ENCODE data around the gene FRMPD2.
A peak's percentile ranks its signal among the peaks of the same experiment; 100 is the strongest.
"Not testable (repeated sequence)": the region's sequence is repeated elsewhere in the genome, so short reads cannot be mapped to it uniquely, and the experiment has no call there.

Gene FRMPD2

DNA sequence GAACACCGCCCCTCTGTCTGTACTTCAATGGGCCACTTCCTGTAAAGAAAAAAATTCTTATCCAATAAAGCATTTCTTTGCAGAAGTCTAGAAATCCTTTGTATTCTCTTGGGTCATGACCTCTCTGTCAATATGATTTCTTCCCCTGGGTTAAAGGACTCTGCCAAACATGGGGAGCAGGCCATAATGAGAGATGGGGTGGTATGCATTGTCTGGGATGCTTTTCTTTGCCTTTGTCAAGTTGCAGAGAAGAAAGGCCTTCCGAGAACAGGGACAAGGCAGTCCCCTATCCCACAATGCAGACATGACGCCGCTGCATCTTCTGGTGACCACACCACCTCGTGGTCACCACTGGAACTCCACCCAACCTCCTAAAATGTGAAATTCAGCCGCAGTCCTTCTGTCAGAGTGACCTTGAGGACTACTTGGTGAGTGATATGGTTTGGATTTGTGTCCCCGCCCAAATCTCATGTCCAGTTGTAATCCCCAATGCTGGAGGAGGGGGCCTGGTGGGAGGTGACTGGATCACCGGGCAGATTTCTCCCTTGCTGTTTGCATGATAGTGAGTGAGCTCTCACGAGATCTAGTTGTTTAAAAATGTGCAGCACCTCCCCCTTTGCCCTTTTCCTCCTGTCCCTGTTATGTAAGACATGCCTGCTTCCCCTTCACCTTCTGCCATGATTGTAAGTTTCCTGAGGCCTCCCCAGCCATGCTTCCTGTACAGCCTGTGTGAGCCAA lies 15.2 kb upstream of the FRMPD2 start:
- DNase-seq: peak; percentile 46

DNA sequence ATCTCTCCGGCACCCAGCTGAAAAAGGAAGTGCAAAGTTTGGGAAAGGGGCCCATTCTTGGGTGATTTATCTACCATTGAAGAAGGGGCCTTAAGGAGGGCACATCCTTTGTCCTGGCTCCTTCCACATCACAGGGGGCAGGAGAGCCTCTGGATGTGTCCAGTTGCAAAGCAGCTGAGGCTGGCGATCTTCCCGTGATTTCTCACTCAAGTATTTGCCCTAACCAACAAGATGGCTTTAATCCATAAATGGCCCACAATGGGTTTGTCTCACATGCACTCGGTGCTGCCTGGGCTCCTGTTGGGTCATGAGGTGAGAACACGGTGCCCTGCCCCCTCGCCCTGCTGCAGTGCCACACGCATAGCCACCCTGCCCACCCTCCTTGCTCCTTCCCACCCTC lies 14.2 kb upstream of the FRMPD2 start:
- no peak for DNase-seq

DNA sequence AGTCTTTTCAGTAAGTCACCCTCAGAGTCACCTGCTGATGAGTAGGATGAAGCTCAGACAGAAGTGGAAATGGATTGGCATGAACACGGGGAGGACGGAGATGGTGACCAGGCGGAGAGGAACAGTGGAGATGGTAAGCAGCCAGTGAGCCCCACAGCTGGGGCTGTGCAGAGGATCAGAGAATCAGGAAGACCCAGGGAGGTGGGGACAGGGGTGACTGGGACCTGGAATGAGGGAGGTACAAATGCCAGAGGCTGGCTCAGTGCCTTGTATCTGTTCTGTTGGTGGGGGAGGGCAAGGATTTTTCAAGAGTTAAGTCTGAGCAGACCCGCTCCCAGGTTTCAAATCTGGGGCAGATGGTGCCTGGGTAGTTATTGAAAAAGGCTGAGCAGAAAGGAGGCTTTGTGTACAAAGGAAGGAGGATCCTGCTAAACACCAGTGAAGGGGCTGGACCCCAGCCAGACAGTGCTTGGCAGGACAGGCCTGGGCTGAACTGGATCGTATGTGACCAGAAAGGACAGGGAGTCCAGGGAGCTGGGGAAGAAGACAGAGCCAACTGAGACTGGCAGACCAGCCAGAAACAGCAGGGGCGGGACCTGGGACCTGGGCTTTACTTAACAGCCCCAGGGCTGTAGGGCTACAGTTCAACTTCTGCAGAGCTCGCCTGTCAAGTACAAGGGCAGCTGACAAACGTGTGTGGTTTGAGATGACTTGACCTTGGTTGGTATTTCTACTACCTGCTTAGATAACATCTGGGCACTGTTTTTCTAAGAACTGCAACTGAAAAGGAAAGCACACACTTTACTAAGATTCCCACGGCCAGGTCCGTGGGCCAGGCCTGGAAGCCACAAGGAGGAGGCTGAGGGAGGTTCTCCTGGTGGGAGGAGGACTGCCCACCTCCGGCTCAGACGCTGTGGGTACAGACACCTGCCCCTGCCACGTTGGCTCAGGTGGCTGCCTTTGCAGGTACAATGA lies 13.2 kb upstream of the FRMPD2 start:
- DNase-seq: peak; percentile 47

DNA sequence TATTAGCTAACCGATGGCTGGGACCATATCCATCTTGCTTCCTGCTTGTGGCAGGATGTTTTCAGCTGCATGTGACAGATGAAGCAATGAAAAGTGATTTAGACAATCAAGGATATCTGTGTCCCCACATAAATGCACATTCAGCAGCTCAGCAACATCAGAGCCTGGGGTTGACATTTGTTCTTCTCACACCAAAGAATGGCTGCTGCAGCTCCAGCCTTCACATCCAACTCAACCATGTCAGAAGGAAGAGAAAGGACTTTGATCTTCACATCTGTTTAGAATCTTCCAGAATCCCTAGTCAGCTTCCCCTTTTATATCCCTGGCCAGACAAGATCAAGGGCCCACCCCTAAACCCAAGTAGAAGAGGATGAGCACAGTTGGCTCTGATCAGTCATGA lies 11.9 kb upstream of the FRMPD2 start:
- DNase-seq: no peak

DNA sequence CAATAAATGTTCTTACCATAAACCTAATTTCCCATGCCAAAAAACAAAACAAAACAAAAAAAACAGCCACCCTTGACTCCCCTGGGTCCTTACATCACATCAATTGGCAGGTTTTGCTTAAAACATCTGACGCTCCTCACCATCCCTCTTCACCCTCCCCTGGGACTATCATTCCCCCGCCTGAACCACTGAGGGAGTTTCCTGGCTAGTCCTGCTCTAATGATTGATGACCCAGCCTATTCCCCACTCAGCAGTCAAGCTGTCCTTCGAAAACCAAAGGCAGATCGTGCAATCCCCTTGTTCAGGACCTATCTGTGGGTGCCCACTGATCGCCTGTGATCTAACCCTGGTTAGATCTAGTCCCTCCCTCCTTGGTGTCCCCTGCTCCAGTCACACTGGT lies 11.2 kb upstream of the FRMPD2 start:
- no peak for DNase-seq

DNA sequence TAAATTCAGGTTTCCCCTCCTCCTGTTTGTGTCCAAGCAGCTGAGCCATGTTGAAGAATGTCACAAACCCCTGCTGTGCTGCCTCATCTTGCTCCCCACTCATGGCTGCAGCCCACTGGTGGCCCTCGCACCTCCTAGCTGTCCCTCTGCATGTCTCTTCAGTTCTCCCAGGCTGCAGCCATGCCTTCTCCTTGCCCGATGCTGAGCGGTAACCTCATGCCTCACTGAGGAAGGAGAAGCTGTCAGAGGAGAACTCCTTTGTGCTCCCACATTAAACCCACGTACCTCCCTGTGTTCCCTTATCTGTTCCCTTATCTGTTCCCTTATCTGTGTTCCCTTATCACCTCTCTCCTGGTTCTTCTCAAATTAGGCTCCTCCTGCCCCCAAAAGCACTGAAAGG lies 10.3 kb upstream of the FRMPD2 start:
- DNase-seq: no peak

DNA sequence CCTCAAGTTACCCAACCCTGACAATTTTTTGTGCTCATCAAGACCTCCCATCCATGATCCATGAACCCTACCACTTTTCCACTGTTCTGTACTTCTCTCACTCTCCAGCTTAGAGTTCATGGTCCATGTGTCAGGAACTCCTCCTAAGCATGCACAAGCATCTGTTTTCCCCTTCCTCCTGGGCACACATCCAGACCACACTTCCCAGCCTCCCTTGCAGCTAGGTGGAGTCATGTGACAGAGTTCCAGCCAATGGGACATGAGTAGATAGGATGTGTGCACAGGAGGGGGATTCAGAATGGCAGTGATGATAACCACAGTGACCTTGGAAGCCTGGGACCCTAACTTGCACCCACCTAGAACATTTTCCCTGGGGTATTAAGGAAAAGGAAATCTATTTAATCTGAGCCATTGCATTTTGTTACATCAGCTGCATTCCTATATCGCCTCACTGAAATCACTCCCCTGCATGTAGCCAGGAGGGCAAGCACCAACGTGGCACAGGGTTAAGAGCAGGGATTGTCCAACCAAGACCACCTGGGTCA lies 9.6 kb upstream of the FRMPD2 start:
- DNase-seq: no peak

DNA sequence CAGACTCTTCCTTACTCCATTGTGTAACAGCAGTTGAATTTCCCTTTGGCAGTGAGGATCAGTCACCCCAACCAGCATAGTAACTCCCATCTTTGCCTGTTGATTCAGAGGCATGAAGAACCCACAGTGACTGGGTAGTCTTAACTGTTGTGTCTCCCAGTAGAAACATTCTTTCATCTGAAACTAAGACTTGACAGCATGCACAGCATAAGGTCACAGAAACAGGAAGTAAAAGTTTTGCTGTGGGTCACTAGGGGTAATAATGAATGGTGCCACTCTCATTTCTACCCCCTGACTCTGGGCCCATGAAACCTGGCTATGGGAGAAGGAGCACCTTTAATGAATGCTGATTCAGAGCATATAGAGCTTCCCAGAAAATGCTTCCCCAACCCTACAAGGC lies 8.3 kb upstream of the FRMPD2 start:
- DNase-seq: no peak

DNA sequence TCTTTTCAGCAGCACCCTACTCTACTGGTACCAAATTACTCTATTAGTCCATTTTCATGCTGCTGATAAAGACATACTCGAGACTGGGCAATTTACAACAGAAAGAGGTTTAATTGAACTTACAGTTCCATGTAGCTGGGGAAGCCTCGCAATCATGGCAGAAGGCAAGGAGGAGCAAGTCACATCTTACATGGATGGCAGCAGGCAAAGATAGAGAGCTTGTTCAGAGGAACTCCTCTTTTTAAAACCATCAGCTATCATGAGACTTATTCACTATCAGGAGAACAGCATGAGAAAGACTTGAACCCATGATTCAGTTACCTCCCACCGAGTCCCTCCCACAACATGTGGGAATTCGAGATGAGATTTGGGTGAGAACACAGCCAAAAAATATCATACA lies 7.2 kb upstream of the FRMPD2 start:
- not testable (repeated sequence) for DNase-seq

DNA sequence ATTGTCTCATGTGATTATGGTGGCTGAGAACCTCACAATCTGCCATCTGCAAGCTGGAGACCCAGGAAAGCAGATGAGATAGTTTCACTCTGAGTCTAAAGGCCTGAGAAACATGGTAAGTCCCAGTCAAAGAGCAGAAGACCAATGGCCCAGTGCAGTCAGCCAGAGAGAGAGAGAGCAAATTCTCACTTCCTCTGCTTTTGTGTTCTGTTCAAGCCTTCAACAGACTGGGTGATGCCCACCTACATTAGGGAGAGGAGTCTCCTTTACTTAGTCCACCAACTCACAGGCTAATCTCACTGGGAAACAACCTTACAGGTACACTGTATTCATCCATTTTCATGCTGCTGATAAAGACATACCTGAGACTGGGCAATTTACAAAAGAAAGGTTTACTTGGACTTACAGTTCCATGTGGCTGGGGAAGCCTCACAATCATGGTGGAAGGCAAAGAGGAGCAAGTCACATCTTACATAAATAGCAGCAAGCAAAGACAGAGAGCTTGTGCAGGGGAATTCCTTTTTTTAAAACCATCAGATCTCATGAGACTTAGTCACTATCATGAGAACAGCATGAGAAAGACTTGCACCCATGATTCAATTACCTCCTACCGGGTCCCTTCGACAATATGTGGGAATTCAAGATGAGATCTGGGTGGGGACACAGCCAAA lies 4.7 kb upstream of the FRMPD2 start:
- DNase-seq: peak; percentile 2

DNA sequence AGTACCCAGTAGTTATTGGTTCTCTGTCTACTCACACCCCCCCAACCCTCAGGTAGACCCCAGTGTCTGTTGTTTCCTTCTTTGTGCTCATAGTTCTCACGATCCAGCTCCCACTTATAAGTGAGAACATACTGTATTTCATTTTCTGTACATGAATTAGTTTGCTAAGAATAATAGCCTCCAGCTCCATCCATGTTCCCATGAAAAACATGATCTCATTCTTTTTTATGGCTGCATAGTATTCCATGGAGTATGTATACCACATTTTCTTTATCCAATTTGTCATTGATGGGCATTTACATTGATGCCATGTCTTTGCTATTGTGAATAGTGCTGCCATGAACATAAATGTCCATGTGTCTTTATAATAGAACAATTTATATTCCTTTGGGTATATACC lies 2.6 kb upstream of the FRMPD2 start:
- no peak for DNase-seq

DNA sequence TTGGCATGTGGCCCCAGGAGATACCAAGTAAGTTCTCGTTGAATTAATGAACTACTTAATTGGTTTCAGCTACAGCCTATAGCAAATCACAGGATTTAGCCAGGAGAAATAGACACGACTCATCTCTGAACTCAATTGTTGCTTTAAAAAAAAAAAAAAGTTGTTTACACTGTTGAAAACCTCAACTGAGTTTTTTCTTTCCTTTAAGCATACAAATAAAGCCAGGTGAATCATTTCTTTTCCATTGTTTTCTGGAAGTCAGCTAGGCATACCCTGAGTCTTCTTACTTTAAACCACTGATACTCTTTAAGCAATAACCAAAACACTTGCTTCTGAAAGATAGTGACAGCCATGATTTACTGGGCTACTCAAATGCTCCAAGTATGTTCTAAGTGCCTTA lies 755 bp downstream of the FRMPD2 start:
- DNase-seq: no peak

DNA sequence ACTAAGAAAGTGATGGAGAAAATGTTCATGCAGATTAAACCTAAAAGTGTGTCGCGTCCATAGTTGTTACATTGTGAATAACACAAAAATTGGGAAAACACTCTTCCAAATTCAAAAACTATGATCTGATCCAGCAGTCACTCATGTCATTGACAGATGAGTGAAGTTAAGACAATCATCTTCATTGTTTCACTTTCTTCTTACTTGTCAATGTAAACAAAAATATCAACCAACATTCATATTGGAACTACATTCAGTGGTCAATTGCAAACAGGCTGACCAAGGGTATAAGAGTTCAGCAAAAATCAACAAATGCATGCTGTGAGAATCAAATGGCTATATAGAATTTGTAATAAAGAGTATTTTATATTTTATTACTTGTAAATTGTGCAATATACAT lies 1.8 kb downstream of the FRMPD2 start:
- DNase-seq: no peak

DNA sequence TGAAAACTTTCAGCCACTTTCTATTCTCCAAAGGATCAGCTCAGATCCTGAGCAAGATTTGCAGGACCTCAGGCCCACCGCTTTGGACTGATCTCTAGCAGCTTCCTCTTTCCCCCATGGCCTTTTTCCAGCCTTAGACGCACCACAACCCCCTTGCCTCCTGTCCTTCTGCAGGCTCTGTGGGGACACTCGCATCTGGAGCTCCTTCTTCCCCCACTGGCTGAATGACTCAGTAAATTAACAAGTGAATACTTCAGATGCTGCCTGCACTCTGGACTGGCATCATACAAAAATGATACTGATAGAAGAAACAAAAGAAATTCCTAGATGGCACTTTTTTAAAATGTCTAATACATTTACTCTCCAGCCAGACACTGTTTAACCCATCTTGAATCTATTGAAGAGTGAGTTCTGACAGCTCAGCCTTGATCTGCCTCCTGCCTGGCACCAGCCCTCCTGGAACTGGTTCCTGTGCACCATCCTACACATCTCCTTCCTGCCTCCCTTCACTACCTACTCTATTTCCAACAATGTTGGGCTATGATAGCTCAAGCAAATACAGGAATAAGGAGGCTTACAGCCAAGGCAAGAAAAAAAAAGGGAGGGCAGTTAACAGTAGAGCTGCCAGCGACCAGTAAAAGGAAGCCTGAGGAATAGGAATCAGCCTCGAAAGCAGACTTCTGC lies 3.3 kb downstream of the FRMPD2 start:
- no peak for DNase-seq

DNA sequence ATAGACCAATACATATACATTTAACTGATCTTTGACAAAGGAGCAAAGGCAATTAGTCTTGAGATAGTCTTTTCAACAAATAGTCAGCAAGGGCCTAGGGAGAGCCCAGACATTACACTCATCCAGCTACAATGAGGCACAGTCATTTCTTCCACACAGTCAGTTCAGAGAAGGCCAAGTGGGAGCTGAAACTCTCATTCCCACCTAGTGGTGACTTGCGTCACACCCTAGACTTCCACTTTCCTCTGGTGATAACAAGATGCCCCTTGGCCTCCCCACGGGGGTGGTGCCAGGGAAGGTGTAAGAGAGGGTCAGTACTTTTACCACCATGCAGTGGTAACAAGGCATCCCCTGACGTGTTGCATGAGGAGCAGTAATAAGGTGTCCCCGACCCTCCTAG lies 8.0 kb downstream of the FRMPD2 start:
- peak; percentile 20 for DNase-seq

DNA sequence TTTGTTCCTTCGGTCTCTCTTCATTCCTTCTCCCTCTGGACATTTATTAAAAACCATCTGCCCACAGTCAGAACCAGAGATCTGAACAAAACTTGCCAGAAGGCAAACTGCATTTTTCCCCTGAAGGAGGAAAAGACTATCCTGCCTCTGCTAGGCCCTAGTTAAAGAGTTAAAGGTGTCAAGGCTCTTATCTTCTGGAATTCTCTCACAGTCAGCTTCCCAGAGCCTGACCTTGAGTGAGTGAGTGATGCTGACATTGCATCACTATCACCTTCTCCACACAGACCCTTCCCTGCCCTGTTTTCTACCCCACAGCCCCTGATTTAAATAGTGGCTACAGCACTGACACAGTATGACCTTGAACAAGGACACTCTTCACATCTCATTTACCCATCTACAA lies 16.4 kb downstream of the FRMPD2 start:
- no peak for DNase-seq

DNA sequence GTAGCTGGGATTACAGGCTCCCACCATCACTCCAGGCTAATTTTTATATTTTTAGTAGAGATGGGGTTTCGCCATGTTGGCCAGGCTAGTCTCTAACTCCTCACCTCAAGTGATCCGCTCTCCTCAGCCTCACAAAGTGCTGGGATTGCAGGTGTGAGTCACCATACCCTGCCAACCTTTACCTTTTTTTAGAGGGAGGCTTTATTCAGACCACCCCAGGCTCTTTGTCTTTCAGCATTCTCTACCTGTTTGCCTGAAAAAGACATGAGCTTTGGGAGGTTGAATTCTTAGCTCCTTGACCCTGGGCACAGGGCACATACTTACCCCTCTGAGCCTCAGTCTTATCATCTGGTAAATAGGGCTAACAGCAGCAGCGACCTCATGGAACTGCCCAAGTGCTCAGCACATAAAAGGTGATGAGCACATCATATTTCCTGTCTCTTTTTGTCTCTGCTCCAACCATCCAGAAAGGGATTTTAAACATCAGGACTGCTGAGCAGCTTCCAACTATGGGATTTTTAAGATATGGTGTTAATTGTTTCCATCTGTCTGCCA lies 17.0 kb downstream of the FRMPD2 start:
- no peak for DNase-seq

DNA sequence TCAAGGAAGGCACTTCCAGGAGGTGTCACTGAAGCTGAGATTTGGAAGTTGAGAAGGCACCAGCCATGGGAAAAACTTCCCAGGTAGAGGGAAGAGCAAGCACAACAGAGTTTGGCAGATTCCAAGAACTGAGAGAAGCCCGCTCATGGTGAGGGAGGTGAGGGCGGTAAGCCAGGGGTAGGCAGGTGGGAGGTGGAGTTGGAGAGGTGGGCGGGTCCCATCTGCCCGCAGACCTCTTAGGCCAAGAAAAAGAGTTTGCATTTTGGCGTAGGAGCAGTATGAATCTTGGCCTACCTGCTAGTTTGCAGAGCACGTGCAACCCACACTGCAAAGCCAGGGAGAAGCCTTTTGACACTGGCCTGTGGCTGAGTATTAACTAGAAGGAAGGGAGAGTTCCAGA lies 18.8 kb downstream of the FRMPD2 start:
- no peak for DNase-seq

DNA sequence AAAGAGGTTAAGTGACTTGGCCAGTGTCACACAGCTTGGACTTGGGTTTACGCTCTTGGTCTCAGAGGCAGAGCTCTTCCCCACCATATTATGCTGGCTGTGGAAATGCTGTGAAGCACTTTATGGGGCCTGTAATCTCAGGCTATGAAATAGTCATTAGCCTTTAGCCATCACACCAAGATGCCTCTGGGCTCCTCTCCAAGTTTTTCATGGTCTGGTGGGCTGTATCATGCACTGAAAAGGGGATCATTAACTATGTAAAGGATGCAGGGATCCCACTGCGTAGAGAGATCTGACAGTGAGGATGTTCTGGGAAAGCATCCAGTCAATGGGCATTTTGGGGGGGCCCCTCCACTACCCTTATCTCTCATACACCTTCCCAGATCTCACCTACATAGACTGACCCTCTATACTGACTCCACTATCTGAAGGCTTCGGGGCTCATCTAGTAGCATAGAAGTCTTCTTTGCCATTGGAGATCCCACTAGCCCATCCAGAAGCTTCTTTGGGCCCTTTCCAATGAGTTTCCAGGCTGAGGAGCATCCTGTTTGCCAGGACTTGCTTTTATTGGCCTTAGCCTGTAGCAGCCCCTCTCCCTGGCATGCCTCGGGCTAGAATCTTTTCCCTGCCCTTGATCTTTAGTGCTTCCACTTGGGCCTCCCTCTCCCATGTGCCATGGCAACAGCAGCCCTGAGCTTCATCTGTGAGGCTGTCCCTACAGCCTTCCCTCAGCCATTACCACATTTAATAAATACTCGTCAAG lies 19.6 kb downstream of the FRMPD2 start:
- no peak for DNase-seq

DNA sequence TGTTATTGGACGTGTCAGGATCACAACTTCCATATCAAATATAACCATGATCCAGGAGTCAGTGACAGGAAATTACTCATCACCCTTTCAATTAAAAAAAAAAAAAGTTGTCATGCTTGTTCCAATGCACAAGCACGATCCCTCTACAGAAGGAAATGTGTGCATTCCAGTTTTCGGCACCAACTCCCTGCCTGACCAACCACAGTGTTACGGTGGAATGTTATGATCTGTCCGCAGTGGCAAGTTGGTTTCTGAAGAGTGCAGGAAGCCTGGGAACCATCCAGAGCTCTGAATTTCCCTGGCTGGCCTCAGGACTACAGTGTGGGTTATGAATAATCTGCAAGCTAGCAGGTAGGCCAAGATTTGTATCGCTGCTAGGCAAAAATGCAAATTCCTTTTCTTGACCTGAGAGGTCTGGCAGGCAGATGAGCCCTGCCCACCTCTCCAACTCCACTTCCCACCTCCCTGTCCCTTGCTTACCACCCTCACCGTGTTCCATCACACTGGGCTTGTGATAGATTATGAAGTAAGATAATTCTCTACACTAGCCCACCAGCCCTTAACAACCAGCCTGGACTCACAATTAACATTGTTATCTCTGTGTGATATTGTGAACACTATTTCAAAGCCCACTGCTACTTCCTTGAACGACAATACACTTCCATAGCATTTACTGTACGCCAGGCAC lies 20.4 kb downstream of the FRMPD2 start:
- DNase-seq: no peak

DNA sequence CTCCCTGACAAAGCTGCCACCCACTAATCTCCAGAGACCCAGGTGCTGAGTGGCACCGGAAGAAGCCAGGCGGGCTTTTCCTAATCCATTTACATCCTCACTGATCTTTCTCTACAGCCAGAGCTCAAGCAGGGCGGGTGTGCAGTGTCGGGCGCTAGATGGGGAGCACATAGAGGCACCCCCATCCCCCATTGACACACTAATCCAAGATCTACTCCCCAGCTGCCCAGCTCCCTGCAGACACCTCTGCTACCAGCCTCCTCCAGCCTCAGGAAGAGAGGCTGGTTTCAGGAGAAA lies 22.2 kb downstream of the FRMPD2 start:
- DNase-seq: no peak
